ENCODE results near the gene FKBP5.
"Not testable (repeated sequence)": the region's sequence is repeated elsewhere in the genome, so short reads cannot be mapped to it uniquely, and the experiment has no call there.

The FKBP5 gene

DNA sequence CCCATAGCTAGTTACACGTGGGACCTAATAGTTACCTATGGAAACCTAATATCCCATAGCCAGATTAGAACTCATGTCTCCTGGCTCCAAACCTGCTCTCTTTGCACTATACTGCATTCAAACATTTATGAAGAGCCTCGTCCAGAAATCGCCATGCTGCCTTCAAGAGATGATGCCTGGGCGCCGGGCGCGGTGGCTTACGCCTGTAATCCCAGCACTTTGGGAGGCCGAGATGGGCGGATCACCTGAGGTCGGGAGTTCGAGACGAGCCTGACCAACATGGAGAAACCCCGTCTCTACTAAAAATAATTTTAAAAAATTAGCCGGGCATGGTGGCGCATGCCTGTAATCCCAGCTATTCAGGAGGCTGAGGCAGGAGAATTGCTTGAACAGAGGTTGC is 1.3 kb upstream of the FKBP5 start:
- DNase-seq = not testable (repeated sequence)

DNA sequence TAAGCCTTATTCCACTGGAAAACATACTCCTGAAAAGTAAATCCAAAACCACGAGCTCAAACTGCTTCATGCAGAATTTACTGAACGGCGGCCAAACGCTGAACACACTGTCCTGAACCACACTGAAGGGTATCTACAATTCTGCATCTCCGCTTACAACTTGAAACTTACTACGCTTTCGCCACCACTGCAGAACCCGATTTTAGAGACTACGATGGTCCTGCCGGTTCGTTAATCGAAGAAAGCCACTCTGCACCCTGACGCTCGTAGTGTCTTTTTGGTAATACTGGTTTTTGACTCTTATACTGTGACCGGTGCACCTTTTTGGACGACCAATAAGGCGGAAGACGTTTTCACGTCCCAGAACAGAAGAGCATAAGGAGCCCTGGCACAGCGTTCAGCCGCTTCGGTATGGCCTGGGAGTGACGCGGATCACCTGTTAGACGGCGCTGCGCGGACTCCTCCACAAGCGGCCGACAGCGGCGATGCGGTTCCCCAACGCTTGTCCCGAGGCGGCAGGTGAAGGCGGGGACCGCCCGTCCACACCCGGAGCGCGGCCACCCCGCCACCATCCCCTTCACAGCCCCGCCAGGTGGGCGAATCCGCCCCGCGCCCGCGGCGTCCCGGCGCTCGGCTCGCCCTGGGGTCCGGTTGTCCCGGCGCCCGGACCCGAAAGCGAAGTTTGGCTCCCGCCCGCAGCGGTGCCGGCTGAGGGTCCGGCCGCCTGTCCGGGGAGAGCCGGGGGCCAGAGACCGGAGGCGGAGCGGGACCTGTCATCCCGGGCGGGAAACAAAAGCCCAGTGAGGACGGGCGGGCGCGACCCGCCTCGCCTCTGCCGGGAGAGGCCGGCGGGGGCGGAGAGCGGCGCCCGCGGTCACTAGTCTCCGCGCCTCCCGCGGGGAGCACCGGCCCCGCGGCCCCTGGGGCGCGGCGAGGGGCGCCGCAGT is 784 bp downstream of the FKBP5 start:
- peak; percentile 23 for DNase-seq

DNA sequence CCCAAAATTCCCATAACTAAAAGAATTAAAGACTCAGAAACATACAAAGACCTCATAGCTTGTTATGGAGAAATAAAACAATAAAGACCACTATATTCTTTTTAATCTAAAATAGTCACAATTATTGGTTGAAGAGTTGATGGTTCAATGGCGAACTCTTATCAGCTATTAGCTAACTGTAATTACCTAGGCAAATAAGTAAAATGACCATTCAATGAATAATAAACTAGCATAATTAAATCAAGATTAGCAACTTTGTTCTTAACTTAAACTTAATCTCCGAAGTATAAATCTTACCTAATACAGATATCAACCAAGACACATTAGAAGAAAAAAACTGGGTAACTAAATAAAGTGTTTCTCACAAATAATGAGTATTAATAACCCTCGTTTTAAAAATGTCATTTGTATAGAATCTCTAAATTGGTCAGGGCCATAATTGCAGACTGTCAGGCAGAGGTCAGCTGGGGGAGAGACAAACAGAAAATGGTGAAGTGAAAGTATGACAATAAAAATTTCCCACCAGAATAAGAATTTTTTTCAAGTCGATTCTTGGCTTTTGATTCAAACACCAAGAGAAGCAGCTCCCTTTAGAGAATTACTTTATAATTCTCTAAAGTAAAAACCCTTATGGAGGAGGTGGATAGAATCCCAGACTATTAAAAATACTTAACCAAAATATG is 1.7 kb downstream of the FKBP5 start:
- DNase-seq = no peak

DNA sequence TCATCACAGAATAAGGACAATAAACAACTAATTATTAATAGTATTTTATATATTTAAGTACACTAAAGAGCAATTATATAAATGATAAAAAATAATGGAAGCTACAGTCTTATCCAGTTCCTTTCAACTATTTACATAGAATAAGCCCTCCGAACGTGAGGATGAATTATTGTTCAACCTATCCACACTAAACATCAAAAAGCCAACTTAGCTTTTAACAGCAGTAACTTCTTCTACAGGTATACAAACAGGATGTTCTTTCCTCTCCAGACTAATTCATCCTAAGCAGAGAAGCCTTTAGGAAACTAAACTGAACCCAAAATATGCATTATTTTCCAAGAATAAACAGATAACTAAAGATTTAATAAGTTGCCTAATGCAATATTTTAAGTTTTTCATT is 2.3 kb downstream of the FKBP5 start:
- DNase-seq = no peak

DNA sequence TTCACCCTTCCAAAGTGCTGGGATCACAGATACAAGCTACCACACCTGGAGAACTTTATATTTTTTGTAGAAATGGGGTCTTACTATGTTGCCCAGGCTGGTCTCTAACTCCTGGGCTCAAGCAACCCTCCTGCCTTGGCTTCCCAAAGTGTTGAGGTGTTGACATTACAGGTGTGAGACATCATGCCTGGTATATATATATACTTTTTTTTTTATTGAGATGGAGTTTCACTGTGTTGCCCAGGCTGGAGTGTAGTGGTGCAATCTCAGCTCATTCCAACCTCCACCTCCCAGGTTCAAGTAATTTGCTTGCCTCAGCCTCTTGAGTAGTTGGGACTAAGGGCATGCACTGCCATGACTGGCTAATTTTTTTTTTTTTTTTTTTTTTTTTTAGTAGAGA is 5.4 kb downstream of the FKBP5 start:
- no peak for DNase-seq

DNA sequence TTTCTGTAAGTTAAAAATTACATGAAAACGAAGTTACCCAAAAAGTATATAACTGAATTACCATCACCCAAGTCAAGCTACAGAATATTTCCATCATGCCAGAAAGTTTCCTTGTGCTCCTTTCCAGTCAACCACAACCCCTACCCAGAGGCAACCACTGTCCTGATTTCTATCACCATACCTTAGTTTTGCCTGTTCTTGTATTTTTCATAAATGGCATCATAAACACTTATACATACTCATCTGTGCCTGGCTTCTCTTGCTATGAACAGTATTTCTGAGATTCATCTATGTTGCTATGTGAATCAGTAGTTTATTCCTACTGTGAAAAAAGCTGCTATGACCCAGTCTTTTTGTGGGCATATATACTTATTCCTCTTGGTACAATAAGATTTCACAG is 7.4 kb downstream of the FKBP5 start:
- no peak for DNase-seq

DNA sequence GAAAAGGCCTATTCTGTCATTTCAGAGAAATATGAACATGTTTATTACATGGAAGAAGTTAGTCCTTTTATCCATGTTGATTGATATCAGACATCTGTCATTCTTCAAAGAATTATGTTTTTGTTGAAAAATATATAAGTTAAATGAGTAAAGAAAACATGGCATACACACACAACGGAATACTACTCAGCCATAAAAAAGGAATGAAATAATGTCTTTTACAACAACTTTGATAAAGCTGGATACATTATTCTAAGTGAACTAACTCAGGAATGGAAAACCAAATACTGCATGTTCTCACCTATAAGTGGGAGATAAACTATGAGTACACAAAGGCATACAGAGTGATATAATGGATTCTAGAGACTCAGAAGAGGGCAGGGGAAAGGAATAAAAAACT is 9.3 kb downstream of the FKBP5 start:
- no peak for DNase-seq

DNA sequence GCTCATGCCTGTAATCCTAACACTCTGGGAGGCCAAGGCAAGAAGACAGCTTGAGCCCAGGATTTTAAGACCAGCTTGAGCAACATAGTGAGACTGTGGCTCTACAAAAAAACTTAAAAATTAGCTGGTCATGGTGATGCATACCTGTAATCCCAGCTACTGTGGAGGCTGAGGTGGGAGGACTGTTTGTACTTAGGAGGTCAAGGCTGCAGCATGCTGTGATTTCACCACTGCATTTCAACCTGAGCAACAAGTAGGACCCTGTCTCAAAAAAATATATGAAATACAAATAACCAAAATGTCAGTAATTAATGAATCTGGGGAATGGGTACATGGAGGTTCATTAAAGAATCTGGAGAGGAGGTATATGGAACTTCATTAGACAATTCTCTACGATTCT is 9.9 kb downstream of the FKBP5 start:
- no peak for DNase-seq

DNA sequence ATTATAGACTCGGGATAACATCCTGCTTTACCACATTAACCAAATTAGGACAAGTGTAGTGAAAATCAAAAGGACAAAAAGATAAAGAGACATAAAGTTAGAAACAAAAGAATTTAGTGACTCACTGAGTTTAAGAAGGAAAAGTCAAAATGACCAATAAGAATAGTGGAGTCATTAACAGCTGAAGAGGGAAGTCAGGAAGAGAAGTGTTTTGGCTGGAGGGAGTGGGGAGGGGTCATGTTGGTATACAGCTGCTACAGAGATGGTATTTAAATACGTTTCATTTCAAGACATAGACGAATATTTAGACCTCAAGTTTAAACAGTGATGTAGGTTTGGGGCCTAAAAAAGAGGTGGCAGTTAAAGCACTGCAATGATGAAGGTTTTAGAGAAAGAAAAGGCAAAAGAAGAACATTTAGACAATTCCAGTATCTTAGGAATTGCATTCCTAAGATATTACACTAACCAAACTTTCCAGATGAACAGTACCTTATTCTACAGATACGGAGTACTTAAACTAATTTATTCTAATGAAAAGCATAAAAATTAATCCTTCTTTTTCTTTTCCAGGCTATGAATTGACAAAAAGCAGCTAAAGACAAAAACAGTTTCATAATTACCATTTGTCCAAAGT is 10.6 kb downstream of the FKBP5 start:
- peak; percentile 63 for DNase-seq

DNA sequence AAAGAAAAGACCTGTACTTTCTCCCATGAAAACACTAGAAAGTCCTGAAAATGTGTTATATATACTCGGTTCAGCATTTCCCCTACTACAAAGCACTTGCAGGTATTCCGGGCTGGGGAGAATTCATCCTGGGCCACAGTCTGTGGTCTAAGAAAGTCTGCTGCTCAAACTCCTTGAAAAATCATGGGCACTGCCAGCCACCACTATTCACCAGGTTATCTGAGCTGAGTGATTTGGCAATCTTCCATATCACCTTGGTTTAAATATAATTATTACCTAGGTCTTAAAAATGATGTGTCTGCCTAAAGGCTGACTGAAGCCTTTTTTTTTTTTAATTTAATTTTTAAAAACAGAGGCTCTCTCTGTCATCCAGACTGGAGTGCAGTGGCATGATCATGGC is 11.3 kb downstream of the FKBP5 start:
- DNase-seq = no peak

DNA sequence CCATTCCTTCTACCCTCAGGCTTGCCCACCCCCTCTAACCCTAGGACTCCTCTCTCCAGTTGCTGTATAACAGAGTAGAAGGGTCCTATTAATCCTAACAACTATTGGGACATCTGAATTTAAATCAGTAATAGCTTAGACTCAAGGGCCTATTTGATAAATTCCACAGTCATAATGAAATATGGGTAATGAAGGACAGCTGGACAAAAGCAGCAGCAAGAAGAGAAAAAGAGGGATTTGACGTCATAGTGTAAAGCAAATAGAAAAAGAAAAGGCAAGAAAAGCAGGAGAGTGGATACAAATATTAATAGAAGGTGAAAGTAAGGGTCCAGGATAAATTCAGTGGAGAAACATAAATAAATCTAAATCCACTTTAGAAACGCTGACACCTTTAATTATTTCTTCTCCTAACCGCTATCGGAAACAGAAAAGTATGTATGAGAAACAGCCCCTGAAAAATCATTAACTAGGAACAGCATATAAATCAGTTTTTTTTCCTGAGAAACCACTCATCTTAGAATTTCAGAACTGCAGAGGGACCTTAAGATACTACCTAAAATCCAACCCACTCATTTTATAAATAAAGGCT is 12.8 kb downstream of the FKBP5 start:
- DNase-seq = no peak

DNA sequence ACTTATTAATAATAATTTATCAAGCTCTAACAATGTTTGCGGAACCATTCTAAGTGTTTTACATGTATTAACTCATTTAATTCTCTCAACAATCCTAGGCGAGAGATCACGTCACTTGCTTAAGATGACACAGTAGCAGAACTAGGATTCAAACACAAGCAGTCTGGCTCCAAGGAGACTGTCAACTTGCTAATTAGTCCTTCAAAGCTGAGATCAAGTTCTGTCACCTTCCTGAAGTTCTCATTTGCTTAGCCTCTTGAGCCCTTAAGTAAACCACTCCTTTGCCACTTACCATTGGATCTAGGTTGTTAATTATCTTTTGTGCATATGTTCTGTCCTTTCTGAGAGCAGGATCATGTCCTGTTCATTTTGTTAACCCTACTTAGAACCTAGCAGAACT is 14.1 kb downstream of the FKBP5 start:
- no peak for DNase-seq

DNA sequence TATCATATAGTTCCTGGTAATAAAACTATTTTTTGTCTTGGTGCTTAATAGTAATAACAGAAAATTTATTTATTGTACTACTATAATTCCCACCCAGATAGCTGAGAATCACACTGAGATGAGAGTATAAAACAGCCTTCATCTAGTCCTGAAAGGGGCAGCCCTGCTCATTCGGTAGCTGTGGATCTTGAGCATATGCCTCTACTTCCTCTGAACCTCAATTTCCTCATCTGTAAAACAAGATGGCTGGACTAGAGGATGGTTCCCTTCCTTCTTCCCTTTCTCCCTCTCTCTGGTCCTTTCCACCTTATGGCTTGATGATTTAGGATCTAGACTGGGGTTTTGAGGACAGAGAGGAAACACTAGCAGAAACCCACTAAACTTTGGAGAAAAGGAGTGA is 15.0 kb downstream of the FKBP5 start:
- no peak for DNase-seq

DNA sequence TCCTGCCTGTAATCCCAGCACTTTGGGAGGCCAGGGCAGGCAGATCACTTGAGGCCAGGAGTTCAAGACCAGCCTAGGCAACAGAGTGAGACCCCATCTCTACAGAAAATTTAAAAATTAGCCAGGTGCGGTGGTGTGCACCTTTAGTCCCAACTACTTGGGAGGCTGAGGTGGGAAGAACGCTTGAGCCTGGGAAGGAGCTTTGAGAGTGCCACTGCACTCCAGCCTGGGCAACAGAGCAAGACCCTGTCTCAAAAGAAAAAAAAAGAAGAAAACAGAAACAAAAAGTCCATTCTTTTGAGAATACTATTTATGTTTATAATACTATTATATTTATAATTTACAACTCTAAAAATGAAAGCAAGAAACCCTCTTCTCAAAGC is 15.4 kb downstream of the FKBP5 start:
- DNase-seq = not testable (repeated sequence)

DNA sequence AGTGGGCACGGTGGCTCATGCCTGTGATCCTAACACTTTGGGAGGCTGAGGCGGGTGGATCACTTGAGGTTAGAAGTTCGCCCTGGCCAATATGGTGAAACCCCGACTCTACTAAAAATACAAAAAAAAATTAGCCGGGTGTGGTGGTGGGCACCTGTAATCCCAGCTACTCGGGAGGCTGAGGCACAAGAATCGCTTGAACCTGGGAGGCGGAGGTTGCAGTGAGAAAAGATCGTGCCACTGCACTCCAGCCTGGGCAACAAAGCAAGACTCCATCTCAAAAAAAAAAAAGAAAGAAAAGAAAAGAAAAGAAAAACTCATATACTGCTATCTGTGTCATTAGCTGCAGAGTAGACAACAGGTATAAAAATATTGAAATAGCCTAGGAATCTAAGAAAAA is 18.3 kb downstream of the FKBP5 start:
- DNase-seq = not testable (repeated sequence)

DNA sequence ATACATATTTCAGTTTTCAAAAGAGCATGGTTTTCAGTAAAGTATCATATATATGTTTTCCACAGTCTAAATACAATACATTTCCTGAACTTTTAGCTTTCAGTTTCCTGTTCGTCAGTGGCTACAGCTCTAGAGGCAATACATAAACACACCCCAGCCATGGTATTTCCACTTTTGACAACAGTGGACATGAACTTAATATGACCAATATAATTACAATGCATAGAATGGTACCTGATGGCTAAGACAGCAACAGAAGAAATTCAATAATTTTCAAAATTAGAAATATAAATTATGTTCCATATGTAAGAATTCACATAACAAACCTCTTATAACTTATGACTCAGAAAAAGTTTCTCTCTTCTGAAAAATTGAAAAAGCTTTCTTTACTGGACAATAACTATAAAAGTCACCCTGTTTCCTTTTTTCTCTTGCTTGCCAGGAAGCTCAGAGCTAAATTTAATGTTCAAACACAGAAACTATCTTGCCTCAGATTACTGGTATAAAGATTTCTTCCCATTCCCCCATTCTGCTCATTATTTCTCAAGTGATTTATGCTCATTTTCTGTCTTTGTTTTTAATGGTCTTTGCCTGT is 19.2 kb downstream of the FKBP5 start:
- peak; percentile 35 for DNase-seq

DNA sequence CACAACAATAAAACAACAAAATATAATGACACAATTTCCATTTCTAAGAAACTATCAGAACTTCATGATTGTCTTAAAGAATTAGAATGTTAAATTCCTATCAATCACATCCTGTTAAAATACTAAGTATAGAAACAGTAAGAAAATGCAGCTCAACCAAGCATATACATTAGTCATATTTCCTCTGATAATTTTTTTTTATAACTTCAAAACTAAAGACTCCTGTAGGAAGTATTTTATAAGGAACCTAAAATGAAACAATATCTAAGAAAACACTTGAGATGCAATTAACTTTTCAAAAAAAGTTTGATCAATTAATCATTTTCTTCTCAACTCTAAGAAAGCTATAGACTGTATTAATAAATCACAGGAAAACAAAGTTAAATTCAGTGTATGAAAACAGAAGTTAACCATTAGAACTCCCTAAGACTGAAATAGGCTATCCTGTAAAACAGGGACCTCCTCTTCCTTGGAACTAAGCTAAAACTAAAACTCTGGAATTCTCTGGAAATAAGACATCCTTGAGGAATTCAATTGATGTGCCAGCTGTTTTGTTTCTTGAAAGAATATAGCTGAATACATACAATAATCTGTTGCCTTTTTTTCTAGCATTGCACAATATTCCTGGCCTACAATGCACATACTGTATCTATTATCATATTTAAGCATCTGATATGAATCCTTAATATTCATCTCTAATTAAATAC is 19.8 kb downstream of the FKBP5 start:
- peak; percentile 46 for DNase-seq

DNA sequence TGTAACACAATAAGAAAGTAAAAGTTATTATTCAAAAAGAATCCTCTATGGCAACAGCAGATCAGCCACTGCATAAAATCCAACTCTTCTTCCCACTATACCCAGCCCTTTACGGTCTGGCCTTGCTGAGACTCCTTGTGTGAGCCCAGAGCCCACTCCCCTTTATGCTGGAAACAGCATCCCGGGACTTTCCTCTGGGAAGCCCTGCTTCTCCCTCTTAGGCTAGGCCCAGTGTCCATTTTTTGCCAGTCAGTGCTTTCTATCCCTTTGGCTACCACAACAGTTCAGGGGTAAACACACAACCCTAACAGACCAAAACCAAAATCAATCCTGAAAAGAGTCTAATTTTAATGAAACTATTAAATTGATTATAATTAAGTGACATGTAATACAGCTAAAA is 20.6 kb downstream of the FKBP5 start:
- DNase-seq = no peak

DNA sequence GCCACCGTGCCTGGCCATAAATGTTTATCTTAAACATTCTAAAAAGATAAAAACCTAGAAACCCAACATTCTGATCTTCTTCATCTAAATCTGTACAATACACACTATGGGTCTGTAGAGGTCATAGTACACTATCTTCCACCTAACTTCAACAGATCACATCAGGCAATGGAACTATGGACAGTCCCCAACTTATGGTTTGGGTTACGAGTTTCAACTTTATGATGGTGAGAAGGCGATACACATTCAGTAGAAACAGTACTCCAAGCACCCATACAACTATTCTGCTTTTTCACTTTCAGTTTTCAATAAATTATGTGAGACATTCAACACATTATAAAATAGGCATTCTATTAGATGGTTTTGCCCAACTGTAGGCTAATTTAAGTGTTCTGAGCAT is 23.1 kb downstream of the FKBP5 start:
- DNase-seq = no peak

DNA sequence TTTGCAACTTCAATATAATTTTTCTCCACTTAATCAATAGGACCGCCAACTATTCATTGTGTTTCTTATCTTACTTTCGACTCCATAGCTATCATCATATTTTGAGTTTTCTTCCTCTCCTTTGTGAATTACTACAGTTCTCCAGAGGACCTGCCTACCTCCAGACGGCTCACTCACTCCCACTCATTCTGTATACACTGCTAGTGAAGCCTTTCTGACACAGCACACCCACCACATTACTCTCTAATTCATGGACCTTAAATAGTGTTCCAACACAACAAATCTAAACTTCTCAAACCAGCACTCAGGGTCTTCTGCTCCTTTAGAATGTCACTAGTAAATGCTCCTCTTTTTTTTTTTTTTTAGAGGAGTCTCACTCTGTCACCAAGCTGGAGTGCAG is 23.8 kb downstream of the FKBP5 start:
- no peak for DNase-seq

DNA sequence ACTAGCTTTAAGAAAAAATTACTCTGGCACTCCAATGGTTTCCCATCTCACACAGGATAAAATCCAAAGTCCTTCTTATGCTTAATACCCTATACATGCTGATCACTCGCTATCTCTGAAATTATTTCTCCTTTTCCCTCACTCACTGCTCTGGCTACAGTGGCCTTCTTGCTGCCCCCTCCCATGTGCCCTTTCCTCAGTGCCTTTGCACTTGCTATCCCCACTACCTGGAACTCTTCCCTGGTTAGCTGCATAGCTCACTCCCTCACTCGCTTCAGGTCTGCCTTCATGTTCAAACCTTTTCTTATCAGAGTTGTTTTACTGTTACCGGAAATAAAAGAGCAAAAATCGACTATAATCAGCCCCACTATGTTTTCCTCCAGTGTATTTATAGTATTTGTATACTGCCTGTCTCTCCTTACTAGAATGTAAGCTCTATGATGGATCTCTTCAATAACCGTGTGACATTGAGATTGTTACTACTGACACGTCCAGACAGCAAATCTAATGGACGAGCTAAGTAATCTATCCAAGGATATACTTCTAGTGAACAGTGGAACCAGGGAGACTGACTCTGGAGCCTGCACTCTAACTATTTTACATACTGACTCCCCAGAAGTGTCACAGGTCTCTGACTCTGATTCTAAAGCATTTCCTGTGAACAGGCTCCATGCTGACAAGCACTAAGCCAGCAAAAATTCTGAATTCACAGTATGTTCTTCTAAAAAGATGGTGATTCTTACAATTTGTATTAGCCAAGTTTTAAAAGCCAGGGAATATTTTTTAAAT is 25.1 kb downstream of the FKBP5 start:
- DNase-seq = peak; percentile 83
